Cardiac fibroblast (primary cell): ENCODE results near the gene CSNK1E.
A peak's percentile ranks its signal among the peaks of the same experiment; 100 is the strongest.

ENCODE experiments used
- DNase-seq, 2 donors: peaks; one replicate each; pipeline versions ENCODE4 v3.0.0 to v3.0.0-alpha.2; 2010; ENCODE audit warnings: low read depth in 2 of 2
- H3K4me3 ChIP-seq, 2 donors: replicated peaks in 1 of 2; 1 replicate in 1 of 2; 2 replicates in 1 of 2; pipeline ENCODE4 v1.5.1; 2011; ENCODE audit warnings: low read depth in 2 of 2, low read length in 2 of 2, mild to moderate bottlenecking in 2 of 2, moderate library complexity in 1 of 2
- CTCF ChIP-seq: IDR thresholded peaks from one replicate; pipeline ENCODE4 v1.5.1; 2011; ENCODE audit warnings: low read depth, mild to moderate bottlenecking, low read length, inconsistent platforms

CSNK1E gene

DNA sequence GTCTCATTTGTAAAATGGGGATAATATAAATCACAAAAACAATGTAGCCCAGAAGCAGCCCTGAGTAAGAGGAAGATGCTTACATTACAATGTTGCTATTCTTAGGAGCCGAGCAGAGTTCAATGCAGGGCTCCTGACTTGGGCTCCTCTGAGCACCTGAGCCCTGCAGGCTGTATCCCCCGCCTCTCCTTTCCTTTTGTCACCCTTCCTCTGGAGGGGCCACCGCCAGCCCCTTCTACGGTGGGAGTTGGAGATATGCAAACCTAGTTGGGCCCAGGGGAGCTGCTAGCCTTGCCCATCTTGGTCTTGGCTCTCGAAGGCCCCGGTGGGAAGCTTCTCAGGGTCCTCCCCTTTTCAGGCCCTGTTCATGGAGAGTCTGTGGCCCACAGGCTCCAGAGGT is 8.4 kb upstream of the CSNK1E start:
- no peak for DNase-seq
- TF ChIP-seq CTCF, result no peak
- no peak overlapping the region for H3K4me3 ChIP-seq

GRCh38 chr22:38320605-38321402 is 3.6 kb upstream of the CSNK1E start:
- H3K4me3 ChIP-seq, result no peak overlapping the region
- TF ChIP-seq CTCF, result no peak
- DNase-seq, result no peak

GRCh38 chr22:38318792-38319773 is 1.9 kb upstream of the CSNK1E start:
- TF ChIP-seq CTCF, result no peak
- no peak overlapping the region for H3K4me3 ChIP-seq
- DNase-seq, result no peak

- TF ChIP-seq CTCF, result no peak
- peak; percentile 90 to 96 for DNase-seq
- peak overlapping the region in 1 of 2 donors; percentile 58 for H3K4me3 ChIP-seq
These were observed 922 bp upstream of the CSNK1E start for GRCh38 chr22:38317995-38318715.

GRCh38 chr22:38316364-38317121 is 690 bp downstream of the CSNK1E start:
- H3K4me3 ChIP-seq, result peak overlapping the region; percentile 66 to 82
- DNase-seq, result peak; percentile 60 to 72
- no peak for TF ChIP-seq CTCF
